Stimulated activated effector memory CD8-positive, alpha-beta T cell treated with anti-CD3 and anti-CD28 coated beads, Interleukin-12 subunit alpha, Interleukin-12 subunit beta, amount 100 ng/mL, for 72 hours (primary cell): ENCODE measurements around the gene FMNL1.
A peak's percentile ranks its signal among the peaks of the same experiment; 100 is the strongest.

Source experiments
- ATAC-seq: fragments of 150-1000 bp; cut with Tn5 transposase; 2 replicates; pipeline ENCODE4 v1.10.0; 2021
- DNase-seq, 2 donors: peaks; one replicate each; pipeline ENCODE4 v3.0.0; 2021 to 2022; ENCODE audit warnings: low spot score in 2 of 2
- H3K27ac Mint-ChIP-seq: one replicate; pipeline ENCODE4 v1.8.0; 2022; ENCODE audit warnings: mild to moderate bottlenecking, mixed read lengths
- H3K36me3 Mint-ChIP-seq: one replicate; pipeline ENCODE4 v1.8.0; 2022; ENCODE audit warnings: mild to moderate bottlenecking, mixed read lengths
- H3K4me1 Mint-ChIP-seq: one replicate; pipeline ENCODE4 v1.8.0; 2022; ENCODE audit warnings: mixed read lengths
- H3K4me3 Mint-ChIP-seq: one replicate; pipeline ENCODE4 v1.8.0; 2022; ENCODE audit warnings: mild to moderate bottlenecking, mixed read lengths
- H3K9me3 Mint-ChIP-seq: one replicate; pipeline ENCODE4 v1.8.0; 2022; ENCODE audit warnings: mixed read lengths

Gene FMNL1

GRCh38 chr17:45274033-45274432 is 52.3 kb downstream of the FMNL1 start:
- Mint-ChIP-seq H3K36me3 (peaks cover 100% of the 10 kb centered on the region), H3K9me3 (no peaks in the 10 kb centered on the region), H3K27ac (peak overlapping the region; percentile 74), H3K4me1 (peaks cover 20% of the 10 kb centered on the region), H3K4me3 (no peak overlapping the region)
- ATAC-seq (no peak), DNase-seq (no peak)

GRCh38 chr17:45276031-45276430 is 54.3 kb downstream of the FMNL1 start:
- no peak for ATAC-seq
- Mint-ChIP-seq H3K4me3 (no peak overlapping the region), H3K4me1 (peaks cover 9% of the 10 kb centered on the region), H3K27ac (no peak overlapping the region), H3K36me3 (peaks cover 100% of the 10 kb centered on the region), H3K9me3 (no peaks in the 10 kb centered on the region)
- no peak for DNase-seq

GRCh38 chr17:45277216-45277849 is 55.6 kb downstream of the FMNL1 start:
- Mint-ChIP-seq H3K9me3 (no peaks in the 10 kb centered on the region), H3K4me3 (no peak overlapping the region), H3K36me3 (peaks cover 100% of the 10 kb centered on the region), H3K4me1 (peaks cover 9% of the 10 kb centered on the region), H3K27ac (peak overlapping the region; percentile 23)
- peak; percentile 93 for ATAC-seq
- DNase-seq, result peak; percentile 79 to 91

GRCh38 chr17:45277992-45278391 is 56.3 kb downstream of the FMNL1 start:
- Mint-ChIP-seq H3K27ac (peak overlapping the region; percentile 23), H3K4me3 (no peak overlapping the region), H3K9me3 (no peaks in the 10 kb centered on the region), H3K36me3 (peaks cover 100% of the 10 kb centered on the region), H3K4me1 (peaks cover 14% of the 10 kb centered on the region)
- no peak for DNase-seq
- no peak for ATAC-seq

- H3K9me3 Mint-ChIP-seq, result no peaks in the 10 kb centered on the region
- H3K4me3 Mint-ChIP-seq, result no peak overlapping the region
- H3K27ac Mint-ChIP-seq, result peak overlapping the region; percentile 60
- peaks cover 100% of the 10 kb centered on the region for H3K36me3 Mint-ChIP-seq
- ATAC-seq, result no peak
- H3K4me1 Mint-ChIP-seq, result peaks cover 29% of the 10 kb centered on the region
- DNase-seq, result no peak
These were observed 58.2 kb downstream of the FMNL1 start for GRCh38 chr17:45279898-45280297.

GRCh38 chr17:45282683-45283644 is 61.3 kb downstream of the FMNL1 start:
- peak overlapping the region; percentile 90 for H3K27ac Mint-ChIP-seq
- peak; percentile 83 for ATAC-seq

GRCh38 chr17:45283711-45284110 is 62.0 kb downstream of the FMNL1 start:
- DNase-seq, result no peak
- Mint-ChIP-seq H3K4me3 (no peak overlapping the region), H3K4me1 (peaks cover 24% of the 10 kb centered on the region), H3K36me3 (peaks cover 100% of the 10 kb centered on the region), H3K27ac (peak overlapping the region; percentile 90), H3K9me3 (no peaks in the 10 kb centered on the region)
- ATAC-seq, result no peak

More at GRCh38 chr17:45282683-45283644, 61.3 kb downstream of the FMNL1 start:
- DNase-seq, result no peak
- peaks cover 25% of the 10 kb centered on the region for H3K4me1 Mint-ChIP-seq
- no peak overlapping the region for H3K4me3 Mint-ChIP-seq
- H3K36me3 Mint-ChIP-seq, result peaks cover 100% of the 10 kb centered on the region
- H3K9me3 Mint-ChIP-seq, result no peaks in the 10 kb centered on the region

- DNase-seq (no peak), ATAC-seq (peak; percentile 60)
These were observed 62.8 kb downstream of the FMNL1 start for GRCh38 chr17:45284176-45285140.

GRCh38 chr17:45286286-45286685 is 64.6 kb downstream of the FMNL1 start:
- Mint-ChIP-seq H3K9me3 (no peaks in the 10 kb centered on the region), H3K4me1 (peaks cover 45% of the 10 kb centered on the region), H3K27ac (peak overlapping the region; percentile 90), H3K4me3 (no peak overlapping the region), H3K36me3 (peaks cover 100% of the 10 kb centered on the region)
- ATAC-seq (no peak), DNase-seq (no peak)

More at GRCh38 chr17:45284176-45285140, 62.8 kb downstream of the FMNL1 start:
- peaks cover 100% of the 10 kb centered on the region for H3K36me3 Mint-ChIP-seq
- H3K4me1 Mint-ChIP-seq, result peaks cover 27% of the 10 kb centered on the region
- no peaks in the 10 kb centered on the region for H3K9me3 Mint-ChIP-seq
- H3K27ac Mint-ChIP-seq, result peak overlapping the region; percentile 90
- no peak overlapping the region for H3K4me3 Mint-ChIP-seq

GRCh38 chr17:45287526-45288500 is 66.1 kb downstream of the FMNL1 start:
- Mint-ChIP-seq H3K9me3 (no peaks in the 10 kb centered on the region), H3K4me1 (peaks cover 50% of the 10 kb centered on the region), H3K27ac (peak overlapping the region; percentile 76), H3K4me3 (no peak overlapping the region), H3K36me3 (peaks cover 100% of the 10 kb centered on the region)
- DNase-seq (no peak), ATAC-seq (no peak)

GRCh38 chr17:45288825-45289224 is 67.1 kb downstream of the FMNL1 start:
- Mint-ChIP-seq H3K27ac (peak overlapping the region; percentile 76), H3K4me3 (no peak overlapping the region), H3K4me1 (peaks cover 55% of the 10 kb centered on the region), H3K36me3 (peaks cover 100% of the 10 kb centered on the region), H3K9me3 (no peaks in the 10 kb centered on the region)
- no peak for ATAC-seq
- DNase-seq, result no peak

GRCh38 chr17:45289301-45290268 is 67.9 kb downstream of the FMNL1 start:
- DNase-seq (no peak), ATAC-seq (no peak)
- Mint-ChIP-seq H3K4me1 (peaks cover 54% of the 10 kb centered on the region), H3K27ac (peak overlapping the region; percentile 76), H3K36me3 (peaks cover 100% of the 10 kb centered on the region), H3K4me3 (no peak overlapping the region), H3K9me3 (no peaks in the 10 kb centered on the region)

GRCh38 chr17:45290269-45290765 is 68.6 kb downstream of the FMNL1 start:
- H3K27ac Mint-ChIP-seq, result peak overlapping the region; percentile 76
- H3K4me1 Mint-ChIP-seq, result peaks cover 50% of the 10 kb centered on the region
- H3K4me3 Mint-ChIP-seq, result no peak overlapping the region
- ATAC-seq, result no peak
- H3K36me3 Mint-ChIP-seq, result peaks cover 100% of the 10 kb centered on the region
- no peaks in the 10 kb centered on the region for H3K9me3 Mint-ChIP-seq
- DNase-seq, result no peak
